H1 (cell line): ENCODE results near the gene GRAPL. TPM values are rescaled to one million over a fixed set of nuclear protein-coding genes. Genes with fewer than 3 reads are reported as not detected.
"Not testable (repeated sequence)": the region's sequence is repeated elsewhere in the genome, so short reads cannot be mapped to it uniquely, and the experiment has no call there.

Experiments
- CTCF ChIA-PET: fragments of 300-600 bp; sonication (Branson Sonifier 250); formaldehyde crosslinking; loops from one replicate; lab custom pipeline; 2021; ENCODE audit not compliant: partially characterized antibody; lab: Charles Lee
- POLR2A ChIA-PET: fragments of 300-600 bp; sonication (Branson Sonifier 250); formaldehyde crosslinking; loops from one replicate; lab custom pipeline; 2021; ENCODE audit warnings: inconsistent platforms; ENCODE audit not compliant: partially characterized antibody; lab: Charles Lee
- DNase-seq, 2 experiments: peaks; one replicate each; pipeline versions ENCODE4 v3.0.0 to v3.0.0-alpha.2; 2010 to 2022; ENCODE audit warnings: low spot score in 2 of 2, low read depth in 1 of 2, mixed read lengths in 1 of 2
- FAIRE-seq: peaks from 2 replicates; lab custom pipeline; 2011; peaks lifted over from hg19 to GRCh38; lab: Jason Lieb, UNC
- H2AFZ ChIP-seq: 2 replicates; pipeline ENCODE4 v1.8.1; 2012; ENCODE audit warnings: low read length, inconsistent platforms
- H2AK5ac ChIP-seq: 2 replicates; pipeline ENCODE4 v1.6.1; 2013; ENCODE audit warnings: low read depth, low read length
- H2BK120ac ChIP-seq: replicated peaks from 2 replicates; pipeline ENCODE3; 2013; ENCODE audit warnings: low read depth, low read length, inconsistent platforms
- H2BK12ac ChIP-seq: 2 replicates; pipeline ENCODE4 v1.6.1; 2013; ENCODE audit warnings: low read depth, low read length
- H2BK15ac ChIP-seq: 2 replicates; pipeline ENCODE4 v1.6.1; 2013; ENCODE audit warnings: low read length
- H2BK20ac ChIP-seq: 2 replicates; pipeline ENCODE4 v1.6.1; 2013; ENCODE audit warnings: low read length
- H2BK5ac ChIP-seq: 2 replicates; pipeline ENCODE4 v1.6.1; 2013; ENCODE audit warnings: low read depth, low read length
- H3K14ac ChIP-seq: 2 replicates; pipeline ENCODE4 v1.6.1; 2013; ENCODE audit warnings: inconsistent platforms; ENCODE audit not compliant: insufficient read length
- H3K18ac ChIP-seq: 2 replicates; pipeline ENCODE4 v1.6.1; 2013; ENCODE audit warnings: low read length; ENCODE audit errors: extremely low read depth
- H3K23ac ChIP-seq: 2 replicates; pipeline ENCODE4 v1.6.1; 2013; ENCODE audit warnings: inconsistent platforms; ENCODE audit not compliant: insufficient read length
- H3K23me2 ChIP-seq: 2 replicates; pipeline ENCODE4 v1.6.1; 2013; ENCODE audit warnings: low read depth, low read length
- H3K27ac ChIP-seq: 2 replicates; pipeline ENCODE4 v1.6.1; 2011; ENCODE audit warnings: low read depth, low read length, inconsistent platforms
- H3K27me3 ChIP-seq, 4 experiments: replicated peaks in 1 of 4; 1 replicate in 1 of 4; 2 replicates in 3 of 4; pipeline versions ENCODE4 v1.6.1 to v1.8.1; 2011 to 2013; ENCODE audit warnings: low read length in 3 of 4, mild to moderate bottlenecking in 3 of 4, inconsistent platforms in 2 of 4, mixed read lengths in 2 of 4, moderate library complexity in 1 of 4; ENCODE audit not compliant: control insufficient read depth in 3 of 4, insufficient read depth in 3 of 4; ENCODE audit errors: extremely low read depth in 1 of 4
- H3K36me3 ChIP-seq, 4 experiments: 2 replicates each; pipeline versions ENCODE4 v1.6.1 to v1.8.1; 2011 to 2013; ENCODE audit warnings: mild to moderate bottlenecking in 4 of 4, low read length in 3 of 4, moderate library complexity in 2 of 4, control low read depth in 1 of 4, inconsistent platforms in 1 of 4; ENCODE audit not compliant: insufficient read depth in 4 of 4, control insufficient read depth in 2 of 4
- H3K4ac ChIP-seq: replicated peaks from 2 replicates; pipeline ENCODE3; 2013; ENCODE audit warnings: low read length, low read depth, mixed read lengths, inconsistent platforms; ENCODE audit not compliant: insufficient read length
- H3K4me1 ChIP-seq, 4 experiments: replicated peaks in 1 of 4; 1 replicate in 1 of 4; 2 replicates in 3 of 4; pipeline versions ENCODE4 v1.6.1 to v1.8.1; 2011 to 2013; ENCODE audit warnings: low read length in 3 of 4, inconsistent platforms in 2 of 4, mixed read lengths in 1 of 4; ENCODE audit not compliant: insufficient read depth in 4 of 4, control insufficient read depth in 3 of 4
- H3K4me2 ChIP-seq, 2 experiments: 2 replicates each; pipeline versions ENCODE4 v1.6.1 to v1.8.1; 2011 to 2013; ENCODE audit warnings: low read depth in 2 of 2, low read length in 2 of 2, control low read depth in 1 of 2, inconsistent platforms in 1 of 2, mild to moderate bottlenecking in 1 of 2; ENCODE audit not compliant: insufficient read depth in 1 of 2
- H3K4me3 ChIP-seq, 4 experiments: fragments of 200-600, 300-600 bp in 1 of 4; sonication (generic), shearing (Covaris generic), sonication (Bioruptor Twin) in 1 of 4; 2 replicates each; pipeline versions ENCODE4 v1.5.1 to v1.8.1; 2011 to 2016; ENCODE audit warnings: low read length in 4 of 4, low read depth in 3 of 4, control low read depth in 2 of 4, inconsistent platforms in 2 of 4, mild to moderate bottlenecking in 2 of 4, mixed read lengths in 1 of 4, moderate library complexity in 1 of 4; ENCODE audit not compliant: insufficient read depth in 2 of 4; ENCODE audit errors: extremely low read depth in 1 of 4
- H3K56ac ChIP-seq: replicated peaks from 2 replicates; pipeline ENCODE3; 2013; ENCODE audit warnings: low read depth, mild to moderate bottlenecking, mixed read lengths, low read length, inconsistent platforms; ENCODE audit not compliant: insufficient read length
- H3K79me1 ChIP-seq: 2 replicates; pipeline ENCODE4 v1.6.1; 2013; ENCODE audit warnings: low read depth, low read length, control low read depth
- H3K79me2 ChIP-seq, 2 experiments: 2 replicates each; pipeline versions ENCODE4 v1.6.1 to v1.8.1; 2012 to 2013; ENCODE audit warnings: low read length in 2 of 2, mild to moderate bottlenecking in 2 of 2, inconsistent platforms in 1 of 2; ENCODE audit not compliant: insufficient read depth in 2 of 2, control insufficient read depth in 1 of 2
- H3K9ac ChIP-seq, 4 experiments: replicated peaks in 1 of 4; 1 replicate in 1 of 4; 2 replicates in 3 of 4; pipeline versions ENCODE4 v1.6.1 to v1.8.1; 2011 to 2013; ENCODE audit warnings: low read depth in 3 of 4, low read length in 3 of 4, control low read depth in 2 of 4, mild to moderate bottlenecking in 2 of 4, moderate library complexity in 2 of 4, inconsistent platforms in 1 of 4; ENCODE audit errors: extremely low read depth in 1 of 4
- H3K9me3 ChIP-seq, 2 experiments: 2 replicates each; pipeline versions ENCODE4 v1.6.1 to v1.8.1; 2012 to 2013; ENCODE audit warnings: mild to moderate bottlenecking in 2 of 2, moderate library complexity in 2 of 2, control low read depth in 1 of 2, inconsistent platforms in 1 of 2, low read depth in 1 of 2, low read length in 1 of 2, mixed read lengths in 1 of 2; ENCODE audit not compliant: insufficient read depth in 2 of 2
- H4K20me1 ChIP-seq, 2 experiments: replicated peaks in 1 of 2; 2 replicates each; pipeline versions ENCODE3 to v1.8.1; 2011 to 2013; ENCODE audit warnings: inconsistent platforms in 2 of 2, low read length in 2 of 2, mild to moderate bottlenecking in 1 of 2; ENCODE audit not compliant: insufficient read depth in 2 of 2, control insufficient read depth in 1 of 2
- H4K5ac ChIP-seq: 2 replicates; pipeline ENCODE4 v1.6.1; 2013; ENCODE audit warnings: low read length, low read depth, mixed read lengths, inconsistent platforms; ENCODE audit not compliant: insufficient read length
- H4K8ac ChIP-seq: 2 replicates; pipeline ENCODE4 v1.8.0; 2013; ENCODE audit warnings: mild to moderate bottlenecking, moderate library complexity, low read length, inconsistent platforms; ENCODE audit not compliant: insufficient read depth; ENCODE audit errors: extremely low read depth
- H4K91ac ChIP-seq: replicated peaks from 2 replicates; pipeline ENCODE3; 2013; ENCODE audit warnings: low read length, mixed read lengths, inconsistent platforms; ENCODE audit not compliant: insufficient read length
- WGBS, 2 experiments: shearing (Covaris generic) in 1 of 2; methylation state at CpG; one replicate each; pipeline versions ENCODE4 v1.1.6 to v1.1.7; 2013 to 2015; ENCODE audit warnings: low lambda C conversion rate in 2 of 2, mixed read lengths in 2 of 2, inconsistent platforms in 1 of 2, low coverage in 1 of 2, missing lambda C conversion rate in 1 of 2; ENCODE audit not compliant: insufficient replicate concordance in 2 of 2, insufficient coverage in 1 of 2, insufficient read length in 1 of 2; ENCODE audit errors: extremely low coverage in 1 of 2, missing lambda C conversion rate in 1 of 2; 5-methylcytosine and 5-hydroxymethylcytosine counted together
- polyA plus RNA-seq, 7 experiments: library from polyadenylated mRNA; depleted of rRNA in 3 of 7; stranded (reverse) in 5 of 7; unstranded in 2 of 7; fragments of >200 nt in 5 of 7; fragments of 200-250 nt in 2 of 7; gene quantifications; 1 replicate in 5 of 7; 2 replicates in 1 of 7; 4 replicates in 1 of 7; pipeline versions ENCODE4 v1.2.1 to v1.2.3, GENCODE V29; 2011 to 2013; ENCODE audit warnings: missing spikeins in 2 of 7, mixed read lengths in 2 of 7
- total RNA-seq: library from RNA; stranded (reverse); fragmentation: NEBNext Ultra II Directional; extraction: Animal tissue kit (Norgen Biotek cat#: 25700); gene quantifications from 2 replicates; pipeline ENCODE4 v1.2.1, GENCODE V29; 2021

The GRAPL gene
- total and polyA plus RNA-seq, 2 of the 8 experiments (the other 6 are each of a cell fraction or from before 2014, with no cell fraction given) = 0.15 TPM; not detected in 1

- H4K5ac ChIP-seq, H2BK15ac ChIP-seq, H3K27ac ChIP-seq, FAIRE-seq, H4K20me1 ChIP-seq, H3K23me2 ChIP-seq, DNase-seq, H3K27me3 ChIP-seq, H3K36me3 ChIP-seq, H3K9me3 ChIP-seq, H2BK5ac ChIP-seq, H3K56ac ChIP-seq, H2BK120ac ChIP-seq, H4K91ac ChIP-seq, H3K14ac ChIP-seq, H4K8ac ChIP-seq, H3K4ac ChIP-seq, H3K4me3 ChIP-seq, H2BK20ac ChIP-seq, POLR2A ChIA-PET, H2AFZ ChIP-seq, H2BK12ac ChIP-seq, H3K18ac ChIP-seq, H3K23ac ChIP-seq, H3K9ac ChIP-seq, H3K79me1 ChIP-seq, CTCF ChIA-PET, H3K4me2 ChIP-seq, H2AK5ac ChIP-seq, H3K4me1 ChIP-seq, H3K79me2 ChIP-seq: not testable (repeated sequence)
- WGBS, 2 experiments = 100% methylated on average over 4 of the region's 7 CpGs; no CpG with 5 or more reads in 1 of the 2 experiments
These were observed 2.1 kb upstream of the GRAPL start for GRCh38 chr17:19125289-19125688.

- H3K79me1 ChIP-seq, H4K5ac ChIP-seq, H3K4me1 ChIP-seq, H3K27me3 ChIP-seq, H2AFZ ChIP-seq, H3K36me3 ChIP-seq, H3K79me2 ChIP-seq, H2BK15ac ChIP-seq, H3K4ac ChIP-seq, H2BK12ac ChIP-seq, H3K23ac ChIP-seq, H4K8ac ChIP-seq, DNase-seq, H3K23me2 ChIP-seq, H2BK20ac ChIP-seq, H2BK120ac ChIP-seq, H3K9me3 ChIP-seq, H3K9ac ChIP-seq, H3K4me2 ChIP-seq, H3K56ac ChIP-seq, H3K27ac ChIP-seq, FAIRE-seq, H3K4me3 ChIP-seq, H3K14ac ChIP-seq, H2AK5ac ChIP-seq, H4K91ac ChIP-seq, POLR2A ChIA-PET, H4K20me1 ChIP-seq, H3K18ac ChIP-seq, CTCF ChIA-PET, H2BK5ac ChIP-seq: not testable (repeated sequence)
- no CpG with 5 or more reads among the region's 9 CpGs for WGBS, 2 experiments
These were observed 2.1 kb downstream of the GRAPL start for GRCh38 chr17:19129500-19129899.
